ENCODE results near the gene ZNF441.
A peak's percentile ranks its signal among the peaks of the same experiment; 100 is the strongest.
"Not testable (repeated sequence)": the region's sequence is repeated elsewhere in the genome, so short reads cannot be mapped to it uniquely, and the experiment has no call there.

ZNF441 gene

DNA sequence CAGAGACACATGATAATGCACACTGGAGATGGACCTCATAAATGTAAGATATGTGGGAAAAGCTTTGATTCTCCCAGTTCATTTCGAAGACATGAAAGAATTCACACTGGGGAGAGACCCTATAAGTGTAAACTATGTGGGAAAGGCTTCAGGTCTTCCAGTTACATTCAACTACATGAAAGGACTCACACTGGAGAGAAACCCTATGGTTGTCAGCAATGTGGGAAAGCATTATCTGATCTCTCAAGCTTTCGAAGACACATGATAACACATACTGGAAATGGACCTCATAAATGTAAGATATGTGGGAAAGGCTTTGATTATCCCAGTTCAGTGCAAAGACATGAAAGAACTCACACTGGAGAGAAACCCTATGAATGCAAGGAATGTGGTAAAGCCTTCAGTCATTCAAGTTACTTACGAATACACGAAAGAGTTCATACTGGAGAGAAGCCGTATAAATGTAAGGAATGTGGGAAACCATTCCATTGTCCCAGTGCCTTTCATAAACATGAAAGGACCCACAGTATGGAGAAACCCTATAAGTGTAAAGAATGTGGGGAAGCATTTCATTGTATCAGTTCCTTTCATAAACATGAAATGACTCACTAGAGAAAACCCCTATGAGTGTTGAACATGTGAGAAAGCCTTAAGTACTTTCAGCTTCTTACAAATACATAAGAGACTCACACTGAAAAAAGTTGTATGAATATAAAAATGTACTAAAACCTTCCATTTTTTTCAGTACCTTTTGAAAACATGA is 14.7 kb downstream of the ZNF441 start:
- DNase-seq: no peak

- no peak for DNase-seq
These were observed 17.0 kb downstream of the ZNF441 start for GRCh38 chr19:11783767-11784166.

- DNase-seq: no peak
These were observed 17.6 kb downstream of the ZNF441 start for GRCh38 chr19:11784356-11784755.

GRCh38 chr19:11787536-11787935 is 20.7 kb downstream of the ZNF441 start:
- no peak for DNase-seq

GRCh38 chr19:11792942-11793341 is 26.1 kb downstream of the ZNF441 start:
- no peak for DNase-seq

GRCh38 chr19:11797491-11797890 is 30.7 kb downstream of the ZNF441 start:
- DNase-seq: peak; percentile 81

GRCh38 chr19:11798391-11799330 is 31.9 kb downstream of the ZNF441 start, which contains the start of gene ZNF491:
ZNF491 (plus strand) TSS chr19:11798523; CDS start chr19:11805954, 7,431 bp downstream.
- DNase-seq: peak; percentile 88

DNA sequence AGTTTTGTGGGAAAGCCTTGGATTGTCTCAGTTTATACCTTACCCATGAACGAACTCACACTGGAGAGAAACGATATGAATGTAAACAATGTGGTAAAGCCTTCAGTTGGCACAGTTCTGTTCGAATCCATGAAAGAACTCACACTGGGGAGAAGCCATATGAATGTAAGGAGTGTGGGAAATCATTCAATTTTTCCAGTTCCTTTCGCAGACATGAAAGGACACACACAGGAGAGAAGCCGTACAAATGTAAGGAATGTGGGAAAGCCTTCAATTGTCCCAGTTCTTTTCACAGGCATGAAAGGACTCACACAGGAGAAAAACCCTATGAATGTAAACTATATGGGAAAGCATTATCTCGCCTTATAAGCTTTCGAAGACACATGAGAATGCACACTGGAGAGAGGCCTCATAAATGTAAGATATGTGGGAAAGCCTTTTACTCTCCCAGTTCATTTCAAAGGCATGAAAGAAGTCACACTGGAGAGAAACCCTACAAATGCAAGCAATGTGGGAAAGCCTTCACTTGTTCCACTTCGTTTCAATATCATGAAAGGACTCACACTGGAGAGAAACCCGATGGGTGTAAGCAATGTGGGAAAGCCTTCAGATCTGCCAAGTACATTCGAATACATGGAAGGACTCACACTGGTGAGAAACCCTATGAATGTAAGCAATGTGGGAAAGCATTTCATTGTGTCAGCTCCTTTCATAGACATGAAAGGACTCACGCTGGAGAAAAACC is 39.7 kb downstream of the ZNF441 start:
- DNase-seq: no peak

GRCh38 chr19:11807099-11807380 is 40.2 kb downstream of the ZNF441 start:
- DNase-seq: no peak

GRCh38 chr19:11813703-11814028 is 46.9 kb downstream of the ZNF441 start:
- DNase-seq: no peak

DNA sequence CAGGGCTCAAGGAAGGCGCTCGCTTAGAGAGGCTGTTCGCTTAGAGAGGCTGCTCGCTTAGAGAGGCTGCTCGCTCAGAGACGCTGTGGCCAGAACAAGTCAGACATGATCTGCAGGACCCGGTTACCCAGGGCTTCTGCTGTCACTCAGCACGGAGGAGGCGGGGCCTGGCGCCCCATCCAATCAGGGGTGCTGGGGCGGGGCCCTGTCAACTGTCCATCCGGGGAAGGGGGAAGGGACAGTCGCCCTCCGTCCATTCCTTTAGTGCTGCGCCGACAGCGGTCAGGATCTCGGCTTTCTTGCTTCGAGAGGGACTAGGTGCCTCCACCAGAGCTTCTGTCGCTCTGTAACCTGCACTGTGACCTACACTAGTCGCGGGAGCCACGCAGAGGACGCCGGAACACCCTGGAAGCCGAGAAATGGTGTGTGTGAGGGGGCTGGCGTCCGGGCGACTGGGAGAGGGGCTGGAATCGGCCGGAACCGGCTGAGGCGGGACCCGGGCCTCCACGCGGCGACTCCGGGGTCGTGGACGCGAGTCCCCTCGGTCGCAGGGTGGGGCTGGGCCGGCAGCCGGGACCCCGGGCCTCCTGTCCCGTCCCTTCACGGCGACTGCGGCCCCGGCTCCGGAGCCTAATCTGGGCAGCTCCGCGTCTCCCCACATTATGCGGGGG is 47.4 kb downstream of the ZNF441 start, which contains the start of gene ZNF440:
Gene ZNF440 (plus strand): TSS at position 245 of the 671 bp plus-strand sequence. CDS start 175 bp downstream, at position 420.
- DNase-seq: peak; percentile 92

DNA sequence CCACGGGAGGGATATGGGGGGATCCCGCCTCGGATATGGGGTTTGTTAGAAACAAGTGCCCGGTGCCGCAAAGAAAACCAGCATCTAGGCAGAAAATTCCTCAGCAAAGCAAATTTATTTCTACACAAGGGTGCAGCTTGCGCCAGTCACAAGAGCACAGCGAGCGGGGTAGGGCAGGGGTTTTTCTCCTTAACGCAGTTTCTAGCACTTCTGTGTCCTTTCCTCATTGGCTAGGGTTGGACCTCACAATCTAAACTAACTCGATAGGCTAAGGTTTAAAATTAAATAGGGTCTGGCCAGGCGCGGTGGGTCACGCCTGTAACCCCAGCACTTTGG is 47.9 kb downstream of the ZNF441 start:
- peak; percentile 17 for DNase-seq

GRCh38 chr19:11821474-11822109 is 54.8 kb downstream of the ZNF441 start:
- no peak for DNase-seq

DNA sequence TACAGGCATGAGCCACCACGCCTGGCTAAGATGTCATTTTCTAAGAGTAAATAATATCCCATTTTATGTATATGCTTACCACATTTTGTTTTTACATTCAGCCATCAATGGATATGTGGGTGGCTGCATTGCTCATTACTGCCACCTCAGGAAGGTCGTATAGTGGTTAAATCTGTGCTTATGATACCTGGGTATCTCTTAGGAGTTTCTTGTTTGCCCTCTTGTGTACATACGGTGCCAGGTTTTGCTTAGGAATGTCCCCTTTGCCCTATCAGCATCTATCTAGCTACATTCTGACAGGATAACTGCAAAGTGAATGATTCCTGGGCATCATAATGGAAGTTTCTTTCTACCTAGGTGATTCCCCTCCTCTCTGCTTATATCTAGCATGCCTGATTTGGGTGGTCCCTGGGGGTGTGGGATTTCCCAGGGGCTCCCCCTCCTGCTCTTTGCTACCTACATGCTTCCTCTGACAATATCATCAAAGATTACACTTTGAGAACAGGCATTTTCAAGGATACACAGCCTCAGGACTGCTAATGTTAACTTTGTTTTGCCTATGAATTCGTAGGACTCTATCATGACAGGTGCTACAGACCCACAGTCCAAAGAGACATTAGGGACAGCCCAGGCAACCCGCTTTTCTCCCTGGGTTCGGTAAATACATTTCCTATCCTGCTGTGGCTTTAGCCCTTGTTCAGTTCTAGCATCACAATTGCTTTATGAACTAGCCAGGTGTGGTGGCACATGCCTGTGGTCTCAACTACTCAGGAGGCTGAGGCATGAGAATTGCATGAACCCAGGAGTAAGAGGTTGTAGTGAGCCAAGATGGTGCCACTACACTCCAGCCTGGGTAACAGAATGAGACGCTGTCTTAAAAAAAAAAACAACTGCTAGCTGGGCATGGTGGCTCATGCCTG is 62.4 kb downstream of the ZNF441 start:
- DNase-seq: not testable (repeated sequence)

GRCh38 chr19:11832253-11832912 is 65.6 kb downstream of the ZNF441 start:
- DNase-seq: no peak

DNA sequence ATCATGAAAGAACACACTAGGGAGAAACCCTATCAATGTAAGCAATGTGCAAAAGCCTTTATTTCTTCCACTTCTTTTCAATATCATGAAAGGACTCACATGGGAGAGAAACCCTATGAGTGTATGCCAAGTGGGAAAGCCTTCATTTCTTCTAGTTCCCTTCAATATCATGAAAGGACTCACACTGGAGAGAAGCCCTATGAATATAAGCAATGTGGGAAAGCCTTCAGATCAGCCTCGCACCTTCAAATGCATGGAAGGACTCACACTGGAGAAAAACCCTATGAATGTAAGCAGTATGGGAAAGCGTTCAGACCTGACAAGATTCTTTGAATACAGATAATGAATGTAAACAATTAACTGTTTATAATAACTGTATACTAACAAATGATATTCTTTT is 66.7 kb downstream of the ZNF441 start:
- no peak for DNase-seq

Measured in inflammatory macrophage treated with lipopolysaccharide for 4 hours (primary cell).